ES-I3 (cell line): Measurements from ENCODE around the gene ATG4C.
"Not testable (repeated sequence)": the region's sequence is repeated elsewhere in the genome, so short reads cannot be mapped to it uniquely, and the experiment has no call there.

Source experiments
- H3K36me3 ChIP-seq: 2 replicates; pipeline ENCODE4 v1.6.1; 2013; ENCODE audit warnings: mild to moderate bottlenecking, low read length, control low read depth, moderate library complexity; ENCODE audit not compliant: insufficient read depth
- H3K4me1 ChIP-seq: 2 replicates; pipeline ENCODE4 v1.6.1; 2013; ENCODE audit warnings: mild to moderate bottlenecking, control low read depth, low read length; ENCODE audit not compliant: insufficient read depth
- H3K9ac ChIP-seq: 2 replicates; pipeline ENCODE4 v1.6.1; 2013; ENCODE audit warnings: low read depth, mild to moderate bottlenecking, low read length, moderate library complexity
- H3K9me3 ChIP-seq: 2 replicates; pipeline ENCODE4 v1.6.1; 2013; ENCODE audit warnings: mild to moderate bottlenecking, low read length, moderate library complexity; ENCODE audit not compliant: control insufficient read depth, insufficient read depth

ATG4C gene

GRCh38 chr1:62761223-62761870, 22.6 kb upstream of the ATG4C start:
- not testable (repeated sequence) for H3K36me3 ChIP-seq

GRCh38 chr1:62762027-62762426, 21.9 kb upstream of the ATG4C start:
- H3K9ac ChIP-seq, H3K36me3 ChIP-seq, H3K4me1 ChIP-seq, H3K9me3 ChIP-seq: not testable (repeated sequence)

More at GRCh38 chr1:62761223-62761870, 22.6 kb upstream of the ATG4C start:
- not testable (repeated sequence) for H3K9ac ChIP-seq, H3K9me3 ChIP-seq, H3K4me1 ChIP-seq

- Histone ChIP-seq H3K9me3 (no peaks in the 10 kb centered on the region; the same call in 1 of the 2 replicates), H3K9ac (no peak overlapping the region)
Measured at GRCh38 chr1:62765981-62766380, 18.0 kb upstream of the ATG4C start.

GRCh38 chr1:62768551-62768950, 15.4 kb upstream of the ATG4C start:
- H3K9me3 ChIP-seq, H3K9ac ChIP-seq, H3K4me1 ChIP-seq, H3K36me3 ChIP-seq: not testable (repeated sequence)

More at GRCh38 chr1:62765981-62766380, 18.0 kb upstream of the ATG4C start:
- peaks cover 5% of the 10 kb centered on the region; the same call in 1 of the 2 replicates for H3K4me1 ChIP-seq
- no peaks in the 10 kb centered on the region for H3K36me3 ChIP-seq

GRCh38 chr1:62772607-62773295, 11.2 kb upstream of the ATG4C start:
- no peaks in the 10 kb centered on the region for H3K36me3 ChIP-seq
- no peak overlapping the region for H3K9ac ChIP-seq
- H3K4me1 ChIP-seq = no peaks in the 10 kb centered on the region
- H3K9me3 ChIP-seq = no peaks in the 10 kb centered on the region

- no peaks in the 10 kb centered on the region for H3K36me3 ChIP-seq
- H3K4me1 ChIP-seq = peaks cover 5% of the 10 kb centered on the region; the same call in 1 of the 2 replicates
- H3K9ac ChIP-seq = no peak overlapping the region
- H3K9me3 ChIP-seq = no peaks in the 10 kb centered on the region
Measured at GRCh38 chr1:62774006-62774405, 9.9 kb upstream of the ATG4C start.

GRCh38 chr1:62774971-62775595, 8.8 kb upstream of the ATG4C start:
- Histone ChIP-seq H3K4me1 (peaks cover 5% of the 10 kb centered on the region; the same call in 1 of the 2 replicates), H3K36me3 (no peaks in the 10 kb centered on the region), H3K9ac (no peak overlapping the region), H3K9me3 (no peaks in the 10 kb centered on the region)

- Histone ChIP-seq H3K9ac (no peak overlapping the region), H3K9me3 (no peaks in the 10 kb centered on the region), H3K4me1 (peaks cover 5% of the 10 kb centered on the region; the same call in 1 of the 2 replicates), H3K36me3 (no peaks in the 10 kb centered on the region)
Measured at GRCh38 chr1:62778208-62778607, 5.7 kb upstream of the ATG4C start.

GRCh38 chr1:62781841-62782543, 1.9 kb upstream of the ATG4C start:
- no peak overlapping the region for H3K9ac ChIP-seq
- no peaks in the 10 kb centered on the region for H3K9me3 ChIP-seq
- H3K36me3 ChIP-seq = no peaks in the 10 kb centered on the region
- H3K4me1 ChIP-seq = peaks cover 5% of the 10 kb centered on the region; the same call in 1 of the 2 replicates

GRCh38 chr1:62782544-62783212, 1.3 kb upstream of the ATG4C start:
- H3K4me1 ChIP-seq, H3K36me3 ChIP-seq, H3K9ac ChIP-seq, H3K9me3 ChIP-seq: not testable (repeated sequence)

GRCh38 chr1:62784509-62785365, 805 bp downstream of the ATG4C start:
- H3K9me3 ChIP-seq = no peaks in the 10 kb centered on the region
- H3K4me1 ChIP-seq = no peaks in the 10 kb centered on the region
- peak overlapping the region; percentile 67 for H3K9ac ChIP-seq
- no peaks in the 10 kb centered on the region for H3K36me3 ChIP-seq

GRCh38 chr1:62790716-62791115, 6.8 kb downstream of the ATG4C start:
- Histone ChIP-seq H3K36me3 (no peaks in the 10 kb centered on the region), H3K9ac (no peak overlapping the region), H3K4me1 (no peaks in the 10 kb centered on the region), H3K9me3 (no peaks in the 10 kb centered on the region)

GRCh38 chr1:62794053-62794452, 10.1 kb downstream of the ATG4C start:
- Histone ChIP-seq H3K4me1 (no peaks in the 10 kb centered on the region), H3K9me3 (no peaks in the 10 kb centered on the region), H3K9ac (no peak overlapping the region), H3K36me3 (no peaks in the 10 kb centered on the region)
